ACC112 (cell line): Measurements from ENCODE around the gene BCAS3.
"Not testable (repeated sequence)": the region's sequence is repeated elsewhere in the genome, so short reads cannot be mapped to it uniquely, and the experiment has no call there.

Source experiments
- H2AFZ ChIP-seq: fragments of 200-600 bp; sonication (generic); one replicate; pipeline ENCODE4 v1.6.0; 2017; ENCODE audit warnings: antibody characterized with exemption, low read length; ENCODE audit not compliant: unreplicated experiment
- H3K27ac ChIP-seq: fragments of 200-600 bp; sonication (generic); 2 replicates; pipeline ENCODE4 v1.5.1; 2014; ENCODE audit warnings: low read depth, mild to moderate bottlenecking, antibody characterized with exemption, low read length, moderate library complexity
- H3K27me3 ChIP-seq: fragments of 200-600 bp; sonication (generic); 2 replicates; pipeline ENCODE4 v1.6.1; 2014; ENCODE audit warnings: mild to moderate bottlenecking, antibody characterized with exemption, low read length, moderate library complexity, mixed read lengths; ENCODE audit not compliant: insufficient read depth
- H3K36me3 ChIP-seq: fragments of 200-600 bp; sonication (generic); 2 replicates; pipeline ENCODE4 v1.6.1; 2016; ENCODE audit warnings: mild to moderate bottlenecking, antibody characterized with exemption, low read length, moderate library complexity, mixed read lengths; ENCODE audit not compliant: insufficient read depth
- H3K4me1 ChIP-seq: fragments of 200-600 bp; sonication (generic); one replicate; pipeline ENCODE4 v1.6.1; 2016; ENCODE audit warnings: low read length, mixed read lengths; ENCODE audit not compliant: insufficient read depth, unreplicated experiment, control insufficient read depth
- H3K4me3 ChIP-seq: fragments of 200-600 bp; sonication (generic); 2 replicates; pipeline ENCODE4 v1.5.1; 2014; ENCODE audit warnings: mild to moderate bottlenecking, low read depth, low read length
- H3K79me2 ChIP-seq: fragments of 200-600 bp; sonication (generic); one replicate; pipeline ENCODE4 v1.6.0; 2016; ENCODE audit warnings: low read length; ENCODE audit not compliant: control insufficient read depth, unreplicated experiment, insufficient read depth

BCAS3 gene

DNA sequence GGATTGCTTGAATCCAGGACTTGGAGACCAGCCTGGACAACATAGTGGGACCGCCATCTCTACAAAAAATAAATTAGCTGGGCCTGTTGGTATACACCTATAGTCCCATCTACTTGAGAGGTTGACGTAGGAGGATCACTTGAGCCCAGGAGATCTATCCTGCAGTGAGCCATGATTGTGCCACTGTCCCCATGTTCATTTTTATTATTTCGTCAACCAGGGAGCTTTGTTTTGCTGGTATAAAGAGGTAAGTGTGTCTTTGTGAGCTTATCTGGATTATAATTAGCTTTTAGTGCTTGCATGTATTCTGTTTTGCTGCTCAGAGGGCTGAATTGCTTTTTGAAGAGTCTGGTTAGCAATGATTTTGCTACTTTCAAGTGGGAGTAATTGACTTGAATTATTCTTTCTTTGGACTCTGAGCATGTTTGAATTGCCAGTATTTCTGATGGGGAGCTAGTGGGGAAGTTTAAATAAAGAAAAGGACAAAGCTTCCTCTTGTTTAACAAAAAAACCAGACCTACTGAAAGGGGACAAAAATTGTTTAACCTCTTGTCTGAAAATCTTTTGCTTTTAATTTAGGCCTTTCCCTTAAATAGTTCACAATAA, 31.6 kb upstream of the BCAS3 start:
- H3K79me2 ChIP-seq: peaks cover 2% of the 10 kb centered on the region

GRCh38 chr17:60646701-60647100, 30.9 kb upstream of the BCAS3 start:
- no peak overlapping the region for H3K4me3 ChIP-seq
- no peak overlapping the region for H2AFZ ChIP-seq
- peaks cover 2% of the 10 kb centered on the region for H3K79me2 ChIP-seq
- H3K27me3 ChIP-seq: no peaks in the 10 kb centered on the region
- H3K36me3 ChIP-seq: no peaks in the 10 kb centered on the region
- no peak overlapping the region for H3K27ac ChIP-seq
- no peaks in the 10 kb centered on the region for H3K4me1 ChIP-seq

More for the DNA sequence above, 31.6 kb upstream of the BCAS3 start:
- Histone ChIP-seq H3K27me3 (no peaks in the 10 kb centered on the region), H3K27ac (no peak overlapping the region), H3K4me1 (no peaks in the 10 kb centered on the region), H3K36me3 (no peaks in the 10 kb centered on the region), H3K4me3 (no peak overlapping the region), H2AFZ (no peak overlapping the region)

DNA sequence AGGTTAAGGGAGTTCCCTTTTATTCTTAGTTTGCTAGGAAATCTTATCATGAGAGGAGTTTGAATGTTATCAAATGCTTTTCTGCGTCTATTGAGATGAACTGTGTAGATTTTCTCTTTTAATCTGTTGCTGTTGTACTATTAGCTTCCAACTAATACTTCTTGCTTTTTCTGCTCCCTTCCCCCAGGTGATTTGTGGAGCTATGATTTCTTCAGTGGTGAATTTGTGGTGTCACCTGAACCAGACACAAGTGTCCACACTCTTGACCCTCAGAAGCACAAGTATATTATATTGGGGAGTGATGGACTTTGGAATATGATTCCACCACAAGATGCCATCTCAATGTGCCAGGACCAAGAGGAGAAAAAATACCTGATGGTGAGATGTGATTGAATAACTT, 29.9 kb upstream of the BCAS3 start:
- Histone ChIP-seq H2AFZ (no peak overlapping the region), H3K36me3 (no peaks in the 10 kb centered on the region), H3K27me3 (no peaks in the 10 kb centered on the region), H3K79me2 (peaks cover 2% of the 10 kb centered on the region), H3K4me1 (no peaks in the 10 kb centered on the region), H3K4me3 (no peak overlapping the region), H3K27ac (no peak overlapping the region)

- no peaks in the 10 kb centered on the region for H3K4me1 ChIP-seq
- H3K36me3 ChIP-seq: peaks cover 6% of the 10 kb centered on the region
- no peaks in the 10 kb centered on the region for H3K79me2 ChIP-seq
- H3K27me3 ChIP-seq: no peaks in the 10 kb centered on the region
- H3K27ac ChIP-seq: no peak overlapping the region
- H2AFZ ChIP-seq: no peak overlapping the region
- no peak overlapping the region for H3K4me3 ChIP-seq
These were observed 25.0 kb upstream of the BCAS3 start for GRCh38 chr17:60652454-60653247.

- Histone ChIP-seq H3K4me1 (no peaks in the 10 kb centered on the region), H3K36me3 (peaks cover 10% of the 10 kb centered on the region), H3K4me3 (no peak overlapping the region), H3K27ac (no peak overlapping the region), H3K79me2 (no peaks in the 10 kb centered on the region), H2AFZ (no peak overlapping the region), H3K27me3 (no peaks in the 10 kb centered on the region)
These were observed 24.1 kb upstream of the BCAS3 start for GRCh38 chr17:60653569-60653968.

DNA sequence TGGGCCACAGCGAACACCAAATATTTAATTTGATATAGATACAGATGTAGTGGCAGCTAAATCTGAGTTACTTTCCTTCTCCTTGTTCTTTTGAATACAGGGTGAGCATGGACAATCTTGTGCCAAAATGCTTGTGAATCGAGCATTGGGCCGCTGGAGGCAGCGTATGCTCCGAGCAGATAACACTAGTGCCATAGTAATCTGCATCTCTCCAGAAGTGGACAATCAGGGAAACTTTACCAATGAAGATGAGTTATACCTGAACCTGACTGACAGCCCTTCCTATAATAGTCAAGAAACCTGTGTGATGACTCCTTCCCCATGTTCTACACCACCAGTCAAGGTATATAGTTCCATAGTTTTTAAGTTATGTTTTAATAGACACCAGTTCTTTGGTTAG, 21.2 kb upstream of the BCAS3 start:
- Histone ChIP-seq H2AFZ (no peak overlapping the region), H3K36me3 (peaks cover 10% of the 10 kb centered on the region), H3K27ac (no peak overlapping the region), H3K4me1 (no peaks in the 10 kb centered on the region), H3K79me2 (no peaks in the 10 kb centered on the region), H3K4me3 (no peak overlapping the region), H3K27me3 (no peaks in the 10 kb centered on the region)

DNA sequence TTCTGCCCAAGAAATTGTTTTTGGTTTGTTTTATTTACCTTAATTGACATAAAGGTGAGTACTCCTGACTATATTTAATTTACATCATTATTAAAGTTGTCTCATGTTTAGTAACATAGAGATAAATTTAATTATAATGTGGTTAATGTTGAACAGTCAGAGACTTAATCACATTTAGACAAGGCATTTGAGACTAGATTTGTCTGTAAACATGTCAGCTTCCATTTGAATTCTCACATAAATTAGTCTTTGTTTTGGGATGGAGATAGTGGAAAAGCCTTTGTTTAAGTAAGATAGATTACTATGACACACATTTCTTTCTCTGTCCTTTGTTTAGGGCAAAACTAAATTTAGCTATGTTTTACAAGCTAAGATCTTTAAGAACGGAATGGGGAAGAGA, 18.5 kb upstream of the BCAS3 start:
- no peak overlapping the region for H3K4me3 ChIP-seq
- H3K4me1 ChIP-seq: no peaks in the 10 kb centered on the region
- peaks cover 13% of the 10 kb centered on the region for H3K36me3 ChIP-seq
- no peak overlapping the region for H2AFZ ChIP-seq
- H3K79me2 ChIP-seq: no peaks in the 10 kb centered on the region
- H3K27ac ChIP-seq: no peak overlapping the region
- H3K27me3 ChIP-seq: no peaks in the 10 kb centered on the region

- Histone ChIP-seq H3K4me3 (no peak overlapping the region), H3K36me3 (peaks cover 13% of the 10 kb centered on the region), H3K27me3 (no peaks in the 10 kb centered on the region), H3K79me2 (no peaks in the 10 kb centered on the region), H3K27ac (no peak overlapping the region), H3K4me1 (no peaks in the 10 kb centered on the region), H2AFZ (no peak overlapping the region)
These were observed 16.2 kb upstream of the BCAS3 start for GRCh38 chr17:60661489-60661888.

DNA sequence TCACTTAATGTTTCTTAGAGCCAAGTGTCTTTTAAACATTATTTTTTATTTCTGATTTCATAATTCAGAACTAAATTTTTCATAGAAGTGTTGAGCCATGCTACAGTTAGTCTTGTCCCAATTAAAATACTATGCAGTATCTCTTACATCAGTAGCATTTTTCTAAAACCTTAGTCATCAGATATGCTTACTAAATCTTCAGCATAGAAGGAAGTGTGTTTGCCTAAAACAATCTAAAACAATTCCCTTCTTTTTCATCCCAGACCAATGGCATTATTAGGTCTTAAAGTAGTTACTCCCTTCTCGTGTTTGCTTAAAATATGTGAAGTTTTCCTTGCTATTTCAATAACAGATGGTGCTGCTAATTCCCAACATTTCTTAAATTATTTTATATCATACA, 13.6 kb upstream of the BCAS3 start:
- H3K4me3 ChIP-seq: no peak overlapping the region
- no peak overlapping the region for H3K27ac ChIP-seq
- no peaks in the 10 kb centered on the region for H3K79me2 ChIP-seq
- no peaks in the 10 kb centered on the region for H3K4me1 ChIP-seq
- no peaks in the 10 kb centered on the region for H3K27me3 ChIP-seq
- no peak overlapping the region for H2AFZ ChIP-seq
- 0 out of 2 replicates have a peak, but pooled peaks cover 4% of the 10 kb centered on the region for H3K36me3 ChIP-seq

- Histone ChIP-seq H3K36me3 (0 out of 2 replicates have a peak, but pooled peaks cover 4% of the 10 kb centered on the region), H3K79me2 (no peaks in the 10 kb centered on the region), H3K27me3 (no peaks in the 10 kb centered on the region), H3K4me3 (no peak overlapping the region), H2AFZ (no peak overlapping the region), H3K4me1 (no peaks in the 10 kb centered on the region), H3K27ac (no peak overlapping the region)
These were observed 12.0 kb upstream of the BCAS3 start for GRCh38 chr17:60665602-60666001.

- H3K36me3 ChIP-seq, H3K4me3 ChIP-seq, H3K79me2 ChIP-seq, H3K4me1 ChIP-seq, H3K27me3 ChIP-seq, H3K27ac ChIP-seq, H2AFZ ChIP-seq: not testable (repeated sequence)
These were observed 8.9 kb upstream of the BCAS3 start for GRCh38 chr17:60668741-60669140.
